Measurements from ENCODE around the gene KCNJ15. TPM values are rescaled to one million over a fixed set of nuclear protein-coding genes. Genes with fewer than 3 reads are reported as not detected.

Gene KCNJ15
- total and polyA plus RNA-seq, 2 of the 8 experiments (the other 6 are each of a cell fraction or from before 2014, with no cell fraction given) = under 0.01 TPM; not detected in 1

DNA sequence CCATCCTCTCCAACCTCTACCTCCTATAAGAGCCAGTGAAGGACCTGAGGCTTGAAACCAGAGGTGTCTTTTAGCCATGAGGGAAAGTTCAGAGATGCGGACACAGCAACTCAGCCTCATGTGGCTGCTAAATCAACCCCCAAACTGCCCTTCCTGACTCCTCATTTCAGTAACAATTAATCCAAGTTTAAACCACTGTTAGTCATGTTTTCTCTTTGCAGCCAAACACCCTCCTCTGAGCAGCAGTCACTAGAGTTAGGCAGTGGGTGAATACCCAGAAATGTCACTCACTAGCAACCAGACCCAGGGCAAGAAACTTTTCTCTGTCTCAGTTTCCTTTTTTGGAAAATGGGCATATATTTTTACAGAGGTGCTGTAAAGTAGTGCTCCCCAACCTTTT is 71.2 kb downstream of the KCNJ15 start:
- Histone ChIP-seq H2AK5ac (ENCODE audit: low read depth, low read length) (no peak overlapping the region), H3K56ac (replicated peaks; ENCODE audit: insufficient read length, low read depth, low read length) (no peak overlapping the region), H4K5ac (ENCODE audit: insufficient read length, low read depth, low read length) (no peak overlapping the region), H3K79me2 (ENCODE audit: control insufficient read depth in 1 of 2, insufficient read depth in 2 of 2, low read length in 2 of 2) (no peaks in the 10 kb centered on the region), H3K4me1 (replicated peaks in 1 of 4; ENCODE audit: control insufficient read depth in 3 of 4, insufficient read depth in 4 of 4, low read length in 3 of 4) (peaks cover 1 to 14% (median 9%) of the 10 kb centered on the region in 4 experiments; a peak in 6 of 7 replicates), H3K18ac (ENCODE audit: extremely low read depth, low read length) (no peak overlapping the region), H3K4me3 (ENCODE audit: extremely low read depth in 1 of 4, insufficient read depth in 2 of 4, low read depth in 3 of 4, low read length in 4 of 4) (no peak overlapping the region), H3K4ac (replicated peaks; ENCODE audit: insufficient read length, low read depth, low read length) (no peak overlapping the region), H2BK5ac (ENCODE audit: low read depth, low read length) (no peak overlapping the region), H3K4me2 (ENCODE audit: insufficient read depth in 1 of 2, low read depth in 2 of 2, low read length in 2 of 2) (no peak overlapping the region), H3K14ac (ENCODE audit: insufficient read length) (no peak overlapping the region), H3K9me3 (ENCODE audit: insufficient read depth in 2 of 2, low read depth in 1 of 2, low read length in 1 of 2) (no peaks in the 10 kb centered on the region), H4K91ac (replicated peaks; ENCODE audit: insufficient read length, low read length) (no peak overlapping the region), H4K8ac (ENCODE audit: extremely low read depth, insufficient read depth, low read length) (no peak overlapping the region), H2AFZ (ENCODE audit: low read length) (no peak overlapping the region), H3K36me3 (ENCODE audit: control insufficient read depth in 2 of 4, insufficient read depth in 4 of 4, low read length in 3 of 4) (no peaks in the 10 kb centered on the region), H2BK12ac (ENCODE audit: low read depth, low read length) (no peak overlapping the region), H2BK120ac (replicated peaks; ENCODE audit: low read depth, low read length) (no peak overlapping the region), H3K9ac (replicated peaks in 1 of 4; ENCODE audit: extremely low read depth in 1 of 4, low read depth in 3 of 4, low read length in 3 of 4) (no peak overlapping the region), H2BK15ac (ENCODE audit: low read length) (no peak overlapping the region), H3K23me2 (ENCODE audit: low read depth, low read length) (no peaks in the 10 kb centered on the region), H3K23ac (ENCODE audit: insufficient read length) (no peak overlapping the region), H3K27me3 (replicated peaks in 1 of 4; ENCODE audit: control insufficient read depth in 3 of 4, extremely low read depth in 1 of 4, insufficient read depth in 3 of 4, low read length in 3 of 4) (no peaks in the 10 kb centered on the region), H3K27ac (ENCODE audit: low read depth, low read length) (no peak overlapping the region), H3K79me1 (ENCODE audit: low read depth, low read length) (no peaks in the 10 kb centered on the region), H2BK20ac (ENCODE audit: low read length) (no peak overlapping the region), H4K20me1 (replicated peaks in 1 of 2; ENCODE audit: control insufficient read depth in 1 of 2, insufficient read depth in 2 of 2, low read length in 2 of 2) (no peaks in the 10 kb centered on the region)
- DNase-seq (ENCODE audit: low read depth in 1 of 2, low spot score in 2 of 2) (no peak), FAIRE-seq (no peak)
- WGBS, 2 experiments (ENCODE audit: extremely low coverage in 1 of 2, insufficient coverage in 1 of 2, insufficient read length in 1 of 2, insufficient replicate concordance in 2 of 2, low coverage in 1 of 2, low lambda C conversion rate in 2 of 2, missing lambda C conversion rate in 1 of 2) = 100% methylated on average over 1 of the region's 1 CpG; no CpG with 5 or more reads in 1 of the 2 experiments
- ChIA-PET POLR2A (ENCODE audit: partially characterized antibody) (interaction anchor here (0.7 kb wide), 1 partner anchor 994 kb away, joined by 3 read pairs; no protein-coding TSS in a partner anchor), CTCF (ENCODE audit: partially characterized antibody) (interaction anchor here (1.0 to 2.0 kb wide), 5 partner anchors 23 to 171 kb away, joined by 4 to 11 read pairs (median 5); no protein-coding TSS in a partner anchor)
- TF ChIP-seq TBP (IDR thresholded peaks at IDR 0.05; ENCODE audit: low read depth, low read length) (no peak), BACH1 (IDR thresholded peaks at IDR 0.05; ENCODE audit: low read length) (no peak), RFX5 (IDR thresholded peaks at IDR 0.05; ENCODE audit: borderline replicate concordance, low read depth, low read length) (no peak), SP2 (IDR thresholded peaks at IDR 0.05; ENCODE audit: low read length) (no peak), SIN3A (conservative IDR thresholded peaks at IDR 0.05 in 1 of 2, IDR thresholded peaks at IDR 0.05 in 1 of 2; ENCODE audit: low read depth in 1 of 2, low read length in 2 of 2) (no peak), CBX8 (IDR thresholded peaks at IDR 0.05; ENCODE audit: borderline replicate concordance, low read depth, low read length) (no peak), TAF7 (optimal IDR thresholded peaks at IDR 0.05; ENCODE audit: borderline replicate concordance, low read depth, low read length) (no peak), ZNF274 (IDR thresholded peaks at IDR 0.05; ENCODE audit: borderline replicate concordance, extremely low read depth, low read length) (no peak), SP1 (IDR thresholded peaks at IDR 0.05; ENCODE audit: low read depth, low read length) (no peak), RNF2 (IDR thresholded peaks at IDR 0.05; ENCODE audit: borderline replicate concordance, low read depth, low read length, missing control alignments, poor library complexity, severe bottlenecking) (no peak), CEBPB (IDR thresholded peaks at IDR 0.05; ENCODE audit: low read depth, low read length) (no peak), HDAC6 (IDR thresholded peaks at IDR 0.05; ENCODE audit: low read depth, low read length) (no peak), POLR2AphosphoS5 (IDR thresholded peaks at IDR 0.05; ENCODE audit: low read depth, low read length) (no peak)
- TF ChIP-seq, protein P1, sequence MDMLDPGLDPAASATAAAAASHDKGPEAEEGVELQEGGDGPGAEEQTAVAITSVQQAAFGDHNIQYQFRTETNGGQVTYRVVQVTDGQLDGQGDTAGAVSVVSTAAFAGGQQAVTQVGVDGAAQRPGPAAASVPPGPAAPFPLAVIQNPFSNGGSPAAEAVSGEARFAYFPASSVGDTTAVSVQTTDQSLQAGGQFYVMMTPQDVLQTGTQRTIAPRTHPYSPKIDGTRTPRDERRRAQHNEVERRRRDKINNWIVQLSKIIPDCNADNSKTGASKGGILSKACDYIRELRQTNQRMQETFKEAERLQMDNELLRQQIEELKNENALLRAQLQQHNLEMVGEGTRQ (IDR thresholded peaks at IDR 0.05; ENCODE audit: low read length) = no peak

Data from H1 (cell line).